Gastrocnemius medialis (tissue), 4 donors: ENCODE measurements around the gene PXK. TPM values are rescaled to one million over a fixed set of nuclear protein-coding genes. Genes with fewer than 3 reads are reported as not detected.

ENCODE experiments used
- ATAC-seq, 2 donors: fragments of 150-250 bp; one replicate each; pipeline ENCODE4 v1.9.1; 2016
- DNase-seq, 2 donors: peaks; one replicate each; pipeline ENCODE4 v3.0.0-alpha.2; 2019
- H3K27ac ChIP-seq, 4 donors: fragments of 200-600 bp; sonication (generic); 1 replicate in 1 of 4; 2 replicates in 3 of 4; pipeline ENCODE4 v1.5.1; 2016 to 2018; ENCODE audit warnings: mild to moderate bottlenecking in 2 of 4, moderate library complexity in 1 of 4
- H3K27me3 ChIP-seq, 3 donors: fragments of 200-600 bp; sonication (generic) in 2 of 3; 1 replicate in 1 of 3; 2 replicates in 2 of 3; pipeline versions ENCODE4 v1.5.1 to v1.6.0; 2016 to 2019; ENCODE audit warnings: mild to moderate bottlenecking in 1 of 3, moderate library complexity in 1 of 3
- H3K36me3 ChIP-seq, 2 donors: fragments of 200-600 bp; sonication (generic) in 1 of 2; one replicate each; pipeline ENCODE4 v1.5.1; 2017 to 2018
- H3K4me1 ChIP-seq, 2 donors: fragments of 200-600 bp; sonication (generic) in 1 of 2; one replicate each; pipeline ENCODE4 v1.5.1; 2016 to 2017; ENCODE audit warnings: mild to moderate bottlenecking in 2 of 2
- H3K4me3 ChIP-seq, 4 donors: fragments of 200-600 bp; sonication (generic) in 3 of 4; 1 replicate in 1 of 4; 2 replicates in 3 of 4; pipeline ENCODE4 v1.5.1; 2016 to 2019; ENCODE audit warnings: mild to moderate bottlenecking in 2 of 4
- H3K9me3 ChIP-seq, 3 donors: fragments of 200-600 bp; sonication (generic) in 2 of 3; 1 replicate in 1 of 3; 2 replicates in 2 of 3; pipeline ENCODE4 v1.5.1; 2016 to 2019
- CTCF ChIP-seq, 5 experiments: fragments of 450-650 bp in 3 of 5; fragments of 200-600 bp in 2 of 5; sonication (generic) in 2 of 5; IDR thresholded peaks in 4 of 5; conservative IDR thresholded peaks in 1 of 5; 1 replicate in 4 of 5; 2 replicates in 1 of 5; pipeline ENCODE4 v1.5.1; 2016 to 2019; ENCODE audit warnings: antibody characterized with exemption in 5 of 5, mild to moderate bottlenecking in 3 of 5, moderate library complexity in 3 of 5
- POLR2A ChIP-seq, 2 donors: fragments of 450-650 bp; IDR thresholded peaks; one replicate each; pipeline ENCODE4 v1.6.1; 2017; ENCODE audit warnings: antibody characterized with exemption in 2 of 2, mild to moderate bottlenecking in 2 of 2, moderate library complexity in 2 of 2
- in situ Hi-C, 4 donors: fragments of 200-750 bp; cut with MboI; loops; one replicate each; pipeline versions ENCODE4 v1.15.0 to v1.8.0; 2017; ENCODE audit warnings: low sequenced_read_pairs in 4 of 4
- intact Hi-C: fragments of 100-400 bp; cut with DNase I; formaldehyde crosslinking; loops from one replicate; pipeline ENCODE4 v1.15.1; 2023; ENCODE audit warnings: low total_unique reads
- total RNA-seq, 4 donors: library from RNA; depleted of rRNA; stranded (reverse); fragments of >200 nt; gene quantifications; one replicate each; pipeline versions ENCODE4 v1.1.0 to v1.2.3, GENCODE V29; 2016

The PXK gene
- total RNA-seq, 4 donors from 2014 or later: 21.6 to 33.6 (median 24.4) TPM

- Histone ChIP-seq H3K9me3 (no peaks in the 10 kb centered on the region), H3K27ac (no peak overlapping the region), H3K4me3 (no peak overlapping the region), H3K4me1 (no peaks in the 10 kb centered on the region), H3K27me3 (no peaks in the 10 kb centered on the region), H3K36me3 (peaks cover 0 to 63% of the 10 kb centered on the region in 2 donors)
- intact Hi-C loops (no loop called here), in situ Hi-C loops (no loop called here)
- no peak for ATAC-seq
- TF ChIP-seq CTCF (IDR thresholded peaks at IDR 0.05 in 4 of 5, conservative IDR thresholded peaks at IDR 0.05 in 1 of 5) (no peak), POLR2A (IDR thresholded peaks at IDR 0.05) (no peak)
- DNase-seq: no peak
These were observed 66.1 kb downstream of the PXK start for GRCh38 chr3:58398669-58399333.

GRCh38 chr3:58403513-58404109 is 70.9 kb downstream of the PXK start:
- no peak for TF ChIP-seq POLR2A (IDR thresholded peaks at IDR 0.05)
- TF ChIP-seq CTCF (IDR thresholded peaks at IDR 0.05 in 4 of 5, conservative IDR thresholded peaks at IDR 0.05 in 1 of 5): no peak
- no peaks in the 10 kb centered on the region for H3K9me3 ChIP-seq
- H3K27ac ChIP-seq: no peak overlapping the region
- peaks cover 0 to 36% of the 10 kb centered on the region in 2 donors for H3K36me3 ChIP-seq
- no peak for DNase-seq
- no peak overlapping the region for H3K4me3 ChIP-seq
- ATAC-seq: no peak
- intact Hi-C loops: no loop called here
- H3K27me3 ChIP-seq: no peaks in the 10 kb centered on the region
- in situ Hi-C loops: no loop called here
- no peaks in the 10 kb centered on the region for H3K4me1 ChIP-seq

- intact Hi-C loops (no loop called here), in situ Hi-C loops (no loop called here)
- no peak overlapping the region for H3K27ac ChIP-seq
- DNase-seq (no peak), ATAC-seq (no peak)
- H3K4me1 ChIP-seq: no peaks in the 10 kb centered on the region
- H3K9me3 ChIP-seq: no peaks in the 10 kb centered on the region
- H3K4me3 ChIP-seq: no peak overlapping the region
- TF ChIP-seq POLR2A (IDR thresholded peaks at IDR 0.05) (no peak), CTCF (IDR thresholded peaks at IDR 0.05 in 4 of 5, conservative IDR thresholded peaks at IDR 0.05 in 1 of 5) (no peak)
- H3K36me3 ChIP-seq: peaks cover 0 to 36% of the 10 kb centered on the region in 2 donors
- H3K27me3 ChIP-seq: no peaks in the 10 kb centered on the region
These were observed 71.7 kb downstream of the PXK start for GRCh38 chr3:58404396-58404795.

GRCh38 chr3:58408906-58409305 is 76.2 kb downstream of the PXK start:
- Histone ChIP-seq H3K4me3 (no peak overlapping the region), H3K27ac (no peak overlapping the region), H3K4me1 (no peaks in the 10 kb centered on the region), H3K27me3 (no peaks in the 10 kb centered on the region), H3K9me3 (no peaks in the 10 kb centered on the region), H3K36me3 (peaks cover 0 to 47% of the 10 kb centered on the region in 2 donors)
- in situ Hi-C loops (no loop called here), intact Hi-C loops (no loop called here)
- DNase-seq (no peak), ATAC-seq (no peak)
- TF ChIP-seq POLR2A (IDR thresholded peaks at IDR 0.05) (no peak), CTCF (IDR thresholded peaks at IDR 0.05 in 4 of 5, conservative IDR thresholded peaks at IDR 0.05 in 1 of 5) (no peak)
